Loucy (cell line): ENCODE measurements around the gene RHBDF1.

ENCODE experiments used
- EZH2phosphoT487 ChIP-seq: fragments of 200-600 bp; IDR thresholded peaks from 2 replicates; pipeline ENCODE4 v1.6.1; 2018; ENCODE audit warnings: antibody characterized with exemption, mild to moderate bottlenecking, moderate library complexity, borderline replicate concordance
- TF ChIP-seq, protein P1 (sequence below): fragments of 200-600 bp; sonication (generic); conservative IDR thresholded peaks from 2 replicates; pipeline ENCODE4 v1.5.1; 2014; ENCODE audit warnings: mild to moderate bottlenecking, antibody characterized with exemption, low read length

DNA sequence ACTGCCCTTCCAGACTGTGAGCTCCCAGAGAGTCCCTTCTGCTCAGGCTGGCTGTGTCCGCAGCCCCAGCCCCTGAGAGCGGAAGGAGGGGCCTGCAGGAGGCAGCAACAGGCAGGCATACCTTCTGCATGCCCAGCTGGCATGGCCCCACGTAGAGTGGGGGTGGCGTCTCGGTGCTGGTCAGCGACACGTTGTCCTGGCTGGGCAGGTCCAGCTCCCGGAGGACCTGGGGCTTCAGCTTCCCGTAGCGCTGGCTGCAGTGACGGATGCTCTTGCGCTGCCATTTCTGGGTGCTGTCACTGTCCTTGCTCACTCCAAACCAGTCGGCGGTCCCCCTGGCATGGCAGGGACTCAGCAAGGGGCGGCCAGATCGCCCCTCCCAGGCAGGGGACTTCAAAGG lies 9.0 kb downstream of the RHBDF1 start:
- TF ChIP-seq, protein P1, sequence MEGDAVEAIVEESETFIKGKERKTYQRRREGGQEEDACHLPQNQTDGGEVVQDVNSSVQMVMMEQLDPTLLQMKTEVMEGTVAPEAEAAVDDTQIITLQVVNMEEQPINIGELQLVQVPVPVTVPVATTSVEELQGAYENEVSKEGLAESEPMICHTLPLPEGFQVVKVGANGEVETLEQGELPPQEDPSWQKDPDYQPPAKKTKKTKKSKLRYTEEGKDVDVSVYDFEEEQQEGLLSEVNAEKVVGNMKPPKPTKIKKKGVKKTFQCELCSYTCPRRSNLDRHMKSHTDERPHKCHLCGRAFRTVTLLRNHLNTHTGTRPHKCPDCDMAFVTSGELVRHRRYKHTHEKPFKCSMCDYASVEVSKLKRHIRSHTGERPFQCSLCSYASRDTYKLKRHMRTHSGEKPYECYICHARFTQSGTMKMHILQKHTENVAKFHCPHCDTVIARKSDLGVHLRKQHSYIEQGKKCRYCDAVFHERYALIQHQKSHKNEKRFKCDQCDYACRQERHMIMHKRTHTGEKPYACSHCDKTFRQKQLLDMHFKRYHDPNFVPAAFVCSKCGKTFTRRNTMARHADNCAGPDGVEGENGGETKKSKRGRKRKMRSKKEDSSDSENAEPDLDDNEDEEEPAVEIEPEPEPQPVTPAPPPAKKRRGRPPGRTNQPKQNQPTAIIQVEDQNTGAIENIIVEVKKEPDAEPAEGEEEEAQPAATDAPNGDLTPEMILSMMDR: no peak
- no peak for TF ChIP-seq EZH2phosphoT487
